ENCODE data around the gene CARD19.

DNA sequence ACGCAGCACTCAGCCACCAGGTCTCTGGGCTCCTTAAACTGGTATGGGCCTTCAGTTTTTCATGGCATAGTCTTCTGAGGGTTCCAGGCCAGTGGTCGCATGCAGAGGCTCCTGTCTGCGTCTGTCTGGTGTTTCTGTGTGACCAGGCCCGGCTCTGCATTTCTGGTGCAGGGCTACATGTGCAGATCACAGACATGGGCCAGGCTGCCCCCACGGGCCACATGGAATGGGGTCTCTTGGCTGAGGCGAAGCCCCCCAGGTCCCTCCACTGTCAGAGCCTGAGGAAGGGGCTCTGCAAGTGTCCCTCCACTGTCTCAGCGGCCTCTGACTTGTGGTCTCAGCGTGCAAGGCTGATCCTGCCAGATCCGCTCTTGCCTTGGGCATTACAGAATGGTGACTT is 15.6 kb upstream of the CARD19 start:
- TF ChIP-seq, protein P1, sequence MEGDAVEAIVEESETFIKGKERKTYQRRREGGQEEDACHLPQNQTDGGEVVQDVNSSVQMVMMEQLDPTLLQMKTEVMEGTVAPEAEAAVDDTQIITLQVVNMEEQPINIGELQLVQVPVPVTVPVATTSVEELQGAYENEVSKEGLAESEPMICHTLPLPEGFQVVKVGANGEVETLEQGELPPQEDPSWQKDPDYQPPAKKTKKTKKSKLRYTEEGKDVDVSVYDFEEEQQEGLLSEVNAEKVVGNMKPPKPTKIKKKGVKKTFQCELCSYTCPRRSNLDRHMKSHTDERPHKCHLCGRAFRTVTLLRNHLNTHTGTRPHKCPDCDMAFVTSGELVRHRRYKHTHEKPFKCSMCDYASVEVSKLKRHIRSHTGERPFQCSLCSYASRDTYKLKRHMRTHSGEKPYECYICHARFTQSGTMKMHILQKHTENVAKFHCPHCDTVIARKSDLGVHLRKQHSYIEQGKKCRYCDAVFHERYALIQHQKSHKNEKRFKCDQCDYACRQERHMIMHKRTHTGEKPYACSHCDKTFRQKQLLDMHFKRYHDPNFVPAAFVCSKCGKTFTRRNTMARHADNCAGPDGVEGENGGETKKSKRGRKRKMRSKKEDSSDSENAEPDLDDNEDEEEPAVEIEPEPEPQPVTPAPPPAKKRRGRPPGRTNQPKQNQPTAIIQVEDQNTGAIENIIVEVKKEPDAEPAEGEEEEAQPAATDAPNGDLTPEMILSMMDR (IDR thresholded peaks at IDR 0.05), result no peak
- TF ChIP-seq POLR2A (IDR thresholded peaks at IDR 0.05), result no peak
